GM19455 (cell line): ENCODE measurements around the gene ING2.

Source experiments
- ATAC-seq: cut with Tn5 transposase; IDR thresholded peaks from one replicate; pipeline ENCODE4 v1.9.1; 2021; ENCODE audit not compliant: unreplicated experiment

Gene ING2

GRCh38 chr4:183495184-183495583, 9.7 kb upstream of the ING2 start:
- ATAC-seq: no peak

GRCh38 chr4:183499389-183499788, 5.5 kb upstream of the ING2 start:
- ATAC-seq: no peak

- no peak for ATAC-seq
These were observed 5.1 kb upstream of the ING2 start for GRCh38 chr4:183499801-183500200.

- ATAC-seq: peak; percentile 1
These were observed 1.3 kb upstream of the ING2 start for GRCh38 chr4:183503497-183504063.

- peak; percentile 65 for ATAC-seq
These were observed 561 bp upstream of the ING2 start for GRCh38 chr4:183504064-183504929.

- ATAC-seq: peak; percentile 44
These were observed 942 bp downstream of the ING2 start for GRCh38 chr4:183505611-183506388.

- no peak for ATAC-seq
These were observed 1.5 kb downstream of the ING2 start for GRCh38 chr4:183506389-183506735.

GRCh38 chr4:183507925-183508696, 3.3 kb downstream of the ING2 start:
- ATAC-seq: no peak

GRCh38 chr4:183508697-183509335, 4.0 kb downstream of the ING2 start:
- ATAC-seq: no peak

- no peak for ATAC-seq
These were observed 10.6 kb downstream of the ING2 start for GRCh38 chr4:183515411-183515810.

GRCh38 chr4:183517194-183517593, 12.3 kb downstream of the ING2 start:
- no peak for ATAC-seq

- no peak for ATAC-seq
These were observed 12.9 kb downstream of the ING2 start for GRCh38 chr4:183517781-183518180.

GRCh38 chr4:183522821-183523220, 18.0 kb downstream of the ING2 start:
- no peak for ATAC-seq

GRCh38 chr4:183527326-183527725, 22.5 kb downstream of the ING2 start:
- no peak for ATAC-seq

- ATAC-seq: no peak
These were observed 28.0 kb downstream of the ING2 start for GRCh38 chr4:183532821-183533220.

GRCh38 chr4:183533698-183534097, 28.8 kb downstream of the ING2 start:
- no peak for ATAC-seq

GRCh38 chr4:183540410-183541009, 35.7 kb downstream of the ING2 start:
- ATAC-seq: no peak

- ATAC-seq: no peak
These were observed 36.3 kb downstream of the ING2 start for GRCh38 chr4:183541010-183541751.

- ATAC-seq: no peak
These were observed 36.8 kb downstream of the ING2 start for GRCh38 chr4:183541752-183542040.

- ATAC-seq: no peak
These were observed 38.6 kb downstream of the ING2 start for GRCh38 chr4:183543435-183543834.
